ENCODE data around the gene HOXC9.

DNA sequence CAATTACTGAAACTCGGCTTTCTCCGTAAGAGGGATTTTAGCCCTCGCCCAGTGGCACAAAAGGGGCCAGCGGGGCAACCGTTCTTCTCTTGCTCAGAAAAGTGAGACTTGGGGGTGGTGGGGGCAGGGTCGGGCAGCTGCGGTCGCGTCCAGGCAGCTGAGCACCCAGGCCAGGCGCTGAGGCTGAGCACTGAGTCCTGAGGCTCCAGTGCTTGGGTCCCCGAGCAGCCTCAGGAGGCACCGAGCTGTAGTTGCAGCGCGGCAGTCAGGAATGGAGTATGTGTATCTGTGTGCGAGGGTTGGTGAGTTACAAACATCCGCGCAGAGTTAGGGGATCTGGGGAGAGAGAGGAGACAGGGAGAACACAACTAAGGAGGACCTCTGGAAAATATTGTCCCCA, 24.2 kb downstream of the HOXC9 start:
- TF ChIP-seq POLR2A (IDR thresholded peaks at IDR 0.05): no peak
- TF ChIP-seq, protein P1, sequence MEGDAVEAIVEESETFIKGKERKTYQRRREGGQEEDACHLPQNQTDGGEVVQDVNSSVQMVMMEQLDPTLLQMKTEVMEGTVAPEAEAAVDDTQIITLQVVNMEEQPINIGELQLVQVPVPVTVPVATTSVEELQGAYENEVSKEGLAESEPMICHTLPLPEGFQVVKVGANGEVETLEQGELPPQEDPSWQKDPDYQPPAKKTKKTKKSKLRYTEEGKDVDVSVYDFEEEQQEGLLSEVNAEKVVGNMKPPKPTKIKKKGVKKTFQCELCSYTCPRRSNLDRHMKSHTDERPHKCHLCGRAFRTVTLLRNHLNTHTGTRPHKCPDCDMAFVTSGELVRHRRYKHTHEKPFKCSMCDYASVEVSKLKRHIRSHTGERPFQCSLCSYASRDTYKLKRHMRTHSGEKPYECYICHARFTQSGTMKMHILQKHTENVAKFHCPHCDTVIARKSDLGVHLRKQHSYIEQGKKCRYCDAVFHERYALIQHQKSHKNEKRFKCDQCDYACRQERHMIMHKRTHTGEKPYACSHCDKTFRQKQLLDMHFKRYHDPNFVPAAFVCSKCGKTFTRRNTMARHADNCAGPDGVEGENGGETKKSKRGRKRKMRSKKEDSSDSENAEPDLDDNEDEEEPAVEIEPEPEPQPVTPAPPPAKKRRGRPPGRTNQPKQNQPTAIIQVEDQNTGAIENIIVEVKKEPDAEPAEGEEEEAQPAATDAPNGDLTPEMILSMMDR (IDR thresholded peaks at IDR 0.05): no peak
